Keratinocyte (primary cell): Measurements from ENCODE around the gene GPR33.

Experiments
- CTCF ChIP-seq, 3 experiments: IDR thresholded peaks in 1 of 3; conservative IDR thresholded peaks in 1 of 3; optimal IDR thresholded peaks in 1 of 3; 2 replicates in 2 of 3; 3 replicates in 1 of 3; pipeline versions ENCODE3 to v1.5.1; 2011; ENCODE audit warnings: low read length in 3 of 3, mild to moderate bottlenecking in 3 of 3, moderate library complexity in 2 of 3, control low read depth in 1 of 3, inconsistent platforms in 1 of 3; ENCODE audit not compliant: insufficient read depth in 2 of 3; ENCODE audit errors: extremely low read depth in 1 of 3
- EZH2 ChIP-seq: IDR thresholded peaks from one replicate; pipeline ENCODE4 v1.6.1; 2012; ENCODE audit warnings: inconsistent platforms, mild to moderate bottlenecking, low read length, moderate library complexity

- TF ChIP-seq CTCF (optimal IDR thresholded peaks at IDR 0.05 in 1 of 3, IDR thresholded peaks at IDR 0.05 in 1 of 3, conservative IDR thresholded peaks at IDR 0.05 in 1 of 3; ENCODE audit: extremely low read depth in 1 of 3, insufficient read depth in 2 of 3, low read length in 3 of 3) (no peak), EZH2 (no peak)
Measured at GRCh38 chr14:31449136-31449535, 38.7 kb downstream of the GPR33 start.
